HEK293T (cell line): ENCODE data around the gene CLASP1.

ENCODE experiments used
- ARNT ChIP-seq: fragments of 450-650 bp; IDR thresholded peaks from 2 replicates; pipeline ENCODE4 v1.6.1; 2017; ENCODE audit warnings: mild to moderate bottlenecking
- ZNF384 ChIP-seq: fragments of 450-650 bp; IDR thresholded peaks from 2 replicates; pipeline ENCODE4 v1.6.1; 2016

DNA sequence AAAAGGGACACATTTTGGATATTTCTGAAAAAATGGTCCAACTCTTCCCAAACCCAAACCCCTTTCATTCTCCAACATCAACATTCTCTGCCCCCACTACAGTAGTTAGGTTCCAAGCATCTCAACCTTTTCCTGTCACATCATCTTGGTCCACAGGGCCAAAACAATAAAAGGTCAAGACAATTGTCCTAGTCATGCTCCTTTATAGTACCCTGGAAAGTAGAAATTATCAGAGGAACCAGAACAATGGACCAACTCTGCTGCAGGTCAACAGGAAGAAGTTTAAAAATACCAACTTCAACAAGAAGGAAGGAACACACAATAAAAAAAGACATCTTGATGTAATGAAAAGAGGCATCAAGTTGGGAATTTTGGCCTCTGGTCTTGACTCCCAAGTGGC, 36.1 kb downstream of the CLASP1 start:
- no peak for TF ChIP-seq ARNT
- TF ChIP-seq ZNF384, result no peak
